HG02970 (cell line): ENCODE data around the gene GBX2.

Source experiments
- ATAC-seq: cut with Tn5 transposase; IDR thresholded peaks from one replicate; pipeline ENCODE4 v1.9.1; 2021; ENCODE audit warnings: mild to moderate bottlenecking, moderate library complexity, moderate number of reproducible peaks; ENCODE audit not compliant: unreplicated experiment, low FRiP score

The GBX2 gene

DNA sequence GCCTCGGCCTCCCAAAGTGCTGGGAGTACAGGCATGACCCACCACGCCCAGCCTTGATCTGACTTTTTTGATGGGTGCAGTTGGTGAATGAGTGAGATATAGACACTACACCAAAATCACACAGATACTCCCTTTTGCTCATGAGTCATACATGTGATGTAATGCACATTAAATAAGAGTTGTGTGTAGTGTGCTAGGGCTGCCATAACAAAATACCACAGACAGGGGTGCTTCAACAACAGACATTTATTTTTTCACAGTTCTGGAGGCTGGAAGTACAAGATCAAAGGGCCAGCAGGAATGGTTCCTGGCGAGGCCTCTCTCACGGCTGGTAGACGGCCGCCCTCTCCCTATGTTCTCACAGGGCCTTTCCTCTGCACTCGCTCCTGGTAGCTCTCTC, 46.6 kb downstream of the GBX2 start:
- ATAC-seq: no peak

DNA sequence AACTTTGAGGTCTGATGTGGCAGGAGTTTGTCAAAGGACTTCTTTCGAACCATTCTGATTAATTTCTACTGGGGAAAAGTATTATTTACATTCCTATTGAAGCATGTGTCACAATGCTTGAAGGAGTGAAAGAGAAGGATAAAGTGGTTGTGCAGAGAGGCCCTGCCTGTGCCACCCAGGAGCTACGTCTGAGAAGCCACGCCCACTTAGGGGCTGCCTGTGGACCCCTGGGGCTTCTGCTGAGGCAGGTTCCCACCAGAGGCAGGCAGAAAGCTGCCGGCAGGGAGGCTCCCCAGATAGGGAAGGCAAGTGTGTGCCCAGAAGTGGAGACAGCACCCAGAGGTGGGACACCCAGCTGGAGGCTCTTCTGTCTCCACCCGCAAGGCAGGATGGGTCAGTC, 47.4 kb downstream of the GBX2 start:
- no peak for ATAC-seq

GRCh38 chr2:236120141-236120601, 48.0 kb downstream of the GBX2 start:
- ATAC-seq: no peak

GRCh38 chr2:236119476-236119875, 48.7 kb downstream of the GBX2 start:
- no peak for ATAC-seq

GRCh38 chr2:236119003-236119402, 49.2 kb downstream of the GBX2 start:
- no peak for ATAC-seq

GRCh38 chr2:236117861-236118269, 50.3 kb downstream of the GBX2 start:
- no peak for ATAC-seq

GRCh38 chr2:236117401-236117800, 50.8 kb downstream of the GBX2 start:
- no peak for ATAC-seq
